ENCODE results near the gene SZRD1.

- TF ChIP-seq CTCF (IDR thresholded peaks at IDR 0.05; ENCODE audit: extremely low read depth in 1 of 2, insufficient read depth in 1 of 2, low read depth in 1 of 2, low read length in 2 of 2) = no peak
- no peak for TF ChIP-seq POLR2A (IDR thresholded peaks at IDR 0.05; ENCODE audit: low read depth, low read length)
- no peak for TF ChIP-seq POLR2AphosphoS5 (IDR thresholded peaks at IDR 0.05; ENCODE audit: insufficient read depth, low read depth, low read length)
- TF ChIP-seq JUN (IDR thresholded peaks at IDR 0.05; ENCODE audit: borderline replicate concordance, insufficient read depth, insufficient read length, low read depth) = no peak
These were observed 7.2 kb downstream of the SZRD1 start for GRCh38 chr1:16374266-16374665.

Measured in endothelial cell of umbilical vein (primary cell).